Measurements from ENCODE around the gene KLRC4.

DNA sequence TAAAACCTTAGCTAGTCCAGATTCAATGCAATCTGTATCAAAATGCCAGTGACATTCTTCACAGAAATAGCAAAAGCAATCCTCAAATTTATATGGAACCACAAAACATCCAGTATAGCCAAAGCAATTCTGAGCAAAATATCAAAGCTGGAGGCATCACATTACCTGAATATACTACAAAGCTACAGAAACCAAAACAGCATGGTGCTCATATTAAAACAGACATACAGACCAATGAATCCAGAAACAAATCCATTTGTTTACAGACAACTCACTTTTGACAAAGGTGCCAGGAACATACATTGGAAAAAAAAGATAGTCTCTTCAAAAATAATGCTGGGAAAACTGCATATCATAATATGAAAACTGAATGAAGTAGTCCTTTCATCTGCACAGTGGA is 4.8 kb downstream of the KLRC4 start:
- TF ChIP-seq, protein P1, sequence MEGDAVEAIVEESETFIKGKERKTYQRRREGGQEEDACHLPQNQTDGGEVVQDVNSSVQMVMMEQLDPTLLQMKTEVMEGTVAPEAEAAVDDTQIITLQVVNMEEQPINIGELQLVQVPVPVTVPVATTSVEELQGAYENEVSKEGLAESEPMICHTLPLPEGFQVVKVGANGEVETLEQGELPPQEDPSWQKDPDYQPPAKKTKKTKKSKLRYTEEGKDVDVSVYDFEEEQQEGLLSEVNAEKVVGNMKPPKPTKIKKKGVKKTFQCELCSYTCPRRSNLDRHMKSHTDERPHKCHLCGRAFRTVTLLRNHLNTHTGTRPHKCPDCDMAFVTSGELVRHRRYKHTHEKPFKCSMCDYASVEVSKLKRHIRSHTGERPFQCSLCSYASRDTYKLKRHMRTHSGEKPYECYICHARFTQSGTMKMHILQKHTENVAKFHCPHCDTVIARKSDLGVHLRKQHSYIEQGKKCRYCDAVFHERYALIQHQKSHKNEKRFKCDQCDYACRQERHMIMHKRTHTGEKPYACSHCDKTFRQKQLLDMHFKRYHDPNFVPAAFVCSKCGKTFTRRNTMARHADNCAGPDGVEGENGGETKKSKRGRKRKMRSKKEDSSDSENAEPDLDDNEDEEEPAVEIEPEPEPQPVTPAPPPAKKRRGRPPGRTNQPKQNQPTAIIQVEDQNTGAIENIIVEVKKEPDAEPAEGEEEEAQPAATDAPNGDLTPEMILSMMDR (IDR thresholded peaks at IDR 0.05; ENCODE audit: extremely low read depth in 1 of 2, insufficient read depth in 1 of 2, low read depth in 1 of 2, low read length in 2 of 2) = no peak
- no peak for TF ChIP-seq EZH2 (IDR thresholded peaks at IDR 0.05; ENCODE audit: borderline replicate concordance, low read depth, low read length, severe bottlenecking)
- TF ChIP-seq POLR2A (IDR thresholded peaks at IDR 0.05; ENCODE audit: low read depth, low read length) = no peak
- TF ChIP-seq FOS (IDR thresholded peaks at IDR 0.05; ENCODE audit: borderline replicate concordance, insufficient read depth, low read length) = no peak
- TF ChIP-seq POLR2AphosphoS5 (IDR thresholded peaks at IDR 0.05; ENCODE audit: insufficient read depth, low read depth, low read length) = no peak
- TF ChIP-seq, protein P2, sequence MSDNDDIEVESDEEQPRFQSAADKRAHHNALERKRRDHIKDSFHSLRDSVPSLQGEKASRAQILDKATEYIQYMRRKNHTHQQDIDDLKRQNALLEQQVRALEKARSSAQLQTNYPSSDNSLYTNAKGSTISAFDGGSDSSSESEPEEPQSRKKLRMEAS (IDR thresholded peaks at IDR 0.05; ENCODE audit: insufficient read depth, insufficient read length) = no peak
- no peak for TF ChIP-seq GATA2 (IDR thresholded peaks at IDR 0.05; ENCODE audit: insufficient read depth, insufficient read length, low read depth, low read length)
- no peak for TF ChIP-seq MYC (IDR thresholded peaks at IDR 0.05; ENCODE audit: low read depth, low read length)
- no peak for TF ChIP-seq JUN (IDR thresholded peaks at IDR 0.05; ENCODE audit: borderline replicate concordance, insufficient read depth, insufficient read length, low read depth)

All from endothelial cell of umbilical vein (primary cell).